GM21528 (cell line): ENCODE measurements around the gene PLEKHM1.
"Not testable (repeated sequence)": the region's sequence is repeated elsewhere in the genome, so short reads cannot be mapped to it uniquely, and the experiment has no call there.

Experiments
- ATAC-seq: cut with Tn5 transposase; IDR thresholded peaks from one replicate; pipeline ENCODE4 v1.9.1; 2021; ENCODE audit warnings: mild to moderate bottlenecking, moderate library complexity; ENCODE audit not compliant: unreplicated experiment, low FRiP score

The PLEKHM1 gene

GRCh38 chr17:45490615-45491433 is at the start of gene PLEKHM1:
PLEKHM1 (minus strand) TSS chr17:45490721; CDS start chr17:45482484, 8,237 bp downstream.
- peak; percentile 91 for ATAC-seq

DNA sequence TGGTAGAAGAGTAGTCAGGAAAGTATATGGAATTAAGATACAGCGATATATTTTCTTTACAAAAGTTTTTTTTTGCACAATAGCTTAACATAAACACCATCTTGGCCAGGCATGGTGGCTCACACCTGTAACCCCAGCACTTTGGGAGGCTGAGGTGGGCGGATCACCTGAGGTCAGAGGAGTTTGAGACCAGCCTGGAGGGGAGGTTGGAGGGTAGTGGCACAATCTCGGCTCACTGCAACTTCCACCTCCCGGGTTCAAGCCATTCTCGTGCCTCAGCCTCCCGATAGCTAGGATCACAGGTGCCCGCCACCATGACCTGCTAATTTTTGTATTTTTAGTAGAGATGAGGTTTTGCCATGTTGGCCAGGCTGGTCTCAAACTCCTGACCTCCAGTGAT is 47.6 kb upstream of the PLEKHM1 start:
- not testable (repeated sequence) for ATAC-seq

DNA sequence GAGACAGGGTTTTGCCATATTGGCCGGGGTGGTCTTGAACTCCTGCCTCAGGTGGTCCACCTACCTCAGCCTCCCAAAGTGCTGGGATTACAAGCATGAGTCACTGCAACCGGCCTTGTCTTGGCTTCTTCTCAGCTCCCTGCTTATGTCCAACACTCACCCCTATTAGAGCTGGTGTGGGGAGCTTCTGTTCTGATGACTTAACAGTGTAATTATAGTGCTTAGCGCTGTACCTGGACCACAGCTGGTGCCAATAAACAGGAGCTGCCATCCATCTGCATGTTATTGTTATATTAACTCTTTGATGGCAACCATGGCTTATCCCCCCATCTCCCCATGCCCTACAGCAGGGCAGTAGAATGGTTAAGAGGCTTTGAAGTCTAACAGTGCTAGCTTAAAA is 15.6 kb upstream of the PLEKHM1 start:
- not testable (repeated sequence) for ATAC-seq

DNA sequence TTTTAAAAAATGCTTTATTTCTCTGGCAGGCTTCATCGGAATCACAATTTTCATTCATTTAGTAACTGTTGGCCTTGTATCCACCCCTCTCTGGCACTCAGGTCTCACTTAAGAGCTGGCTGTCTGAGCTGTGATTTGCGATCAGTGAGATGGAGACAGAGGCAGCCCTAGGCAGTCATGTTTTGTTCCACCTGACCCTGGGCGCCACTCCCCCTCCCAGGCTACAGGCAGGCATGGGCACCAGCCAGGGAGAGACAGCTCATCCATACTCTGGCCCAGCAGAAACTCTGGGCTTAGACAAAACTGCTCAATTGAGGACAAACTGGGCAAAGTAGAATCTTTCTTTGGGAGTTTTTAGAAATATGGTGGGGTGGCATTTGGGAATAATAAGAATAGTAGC is 14.7 kb upstream of the PLEKHM1 start:
- not testable (repeated sequence) for ATAC-seq

DNA sequence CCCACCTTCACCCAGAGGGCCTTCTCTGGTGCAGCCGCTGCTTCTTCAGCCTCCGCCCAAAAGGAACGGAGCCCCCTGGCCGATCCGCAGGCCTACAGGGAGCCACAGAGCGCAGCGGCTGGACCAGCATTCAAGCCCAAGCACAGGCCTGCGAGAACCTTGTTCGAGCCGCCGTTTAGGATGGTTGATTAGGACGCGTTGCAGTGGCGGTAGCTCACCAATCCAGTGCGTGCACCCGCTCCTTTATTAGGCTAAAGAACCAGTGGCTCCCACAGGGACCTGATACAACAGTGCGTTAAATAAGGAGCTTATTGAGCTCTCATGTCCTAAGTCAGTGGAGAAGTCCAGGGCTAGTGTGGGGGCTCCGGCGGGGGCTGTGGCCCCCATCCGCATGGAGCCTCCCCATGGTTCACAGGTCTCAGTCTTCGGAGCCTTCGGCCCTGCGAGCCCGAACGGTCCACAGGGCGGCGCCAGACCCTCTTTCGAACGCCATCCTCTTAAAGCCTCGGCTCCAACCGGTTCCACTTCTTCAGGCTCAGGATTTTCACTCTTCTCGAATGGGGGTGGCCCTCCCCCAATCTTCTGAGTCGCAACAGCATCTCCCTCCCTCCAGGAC is 10.7 kb upstream of the PLEKHM1 start:
- not testable (repeated sequence) for ATAC-seq

GRCh38 chr17:45500478-45500877 is 10.0 kb upstream of the PLEKHM1 start:
- not testable (repeated sequence) for ATAC-seq

- not testable (repeated sequence) for ATAC-seq
These were observed 8.7 kb upstream of the PLEKHM1 start for GRCh38 chr17:45499208-45499607.

DNA sequence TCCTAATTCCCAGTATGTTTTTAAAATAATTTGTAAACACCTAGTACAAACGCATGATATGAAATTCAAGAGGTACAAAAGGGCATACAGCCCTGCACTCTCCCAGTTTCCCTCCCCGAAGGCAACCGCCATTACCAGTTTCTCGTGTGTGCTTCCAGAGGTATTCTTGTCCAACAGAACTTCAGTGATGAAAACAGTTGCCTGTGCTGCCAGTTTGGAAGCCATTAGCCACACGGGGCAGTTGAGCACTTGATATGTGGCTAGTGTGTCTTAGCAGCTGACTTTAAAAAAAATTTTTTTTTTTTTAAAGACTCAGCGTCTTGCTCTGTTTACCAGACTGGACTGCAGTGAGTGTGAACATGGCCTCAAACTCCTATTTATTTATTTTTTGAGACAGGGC is 7.9 kb upstream of the PLEKHM1 start:
- not testable (repeated sequence) for ATAC-seq

DNA sequence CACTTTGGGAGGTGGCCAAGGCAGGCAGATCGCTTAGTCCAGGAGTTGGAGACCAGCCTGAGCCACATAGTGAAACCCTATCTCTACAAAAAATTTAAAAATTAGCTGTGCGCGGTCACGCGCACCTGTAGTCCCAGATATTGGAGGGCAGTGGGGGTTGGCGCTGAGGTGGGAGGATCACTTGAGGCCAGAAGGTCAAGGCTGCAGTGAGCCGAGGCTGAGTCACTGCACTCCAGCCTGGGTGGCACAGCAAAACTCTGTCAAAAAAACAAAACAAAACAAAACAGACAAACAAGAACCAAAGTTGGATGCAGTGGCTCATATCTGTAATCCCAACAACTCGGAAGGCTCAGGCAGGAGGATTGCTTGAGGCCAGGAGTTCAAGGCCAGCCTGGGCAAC is 6.9 kb upstream of the PLEKHM1 start:
- ATAC-seq, result not testable (repeated sequence)

- not testable (repeated sequence) for ATAC-seq
These were observed 6.0 kb upstream of the PLEKHM1 start for GRCh38 chr17:45496507-45496906.

GRCh38 chr17:45494556-45494955 is 4.0 kb upstream of the PLEKHM1 start:
- not testable (repeated sequence) for ATAC-seq

- not testable (repeated sequence) for ATAC-seq
These were observed 1.6 kb upstream of the PLEKHM1 start for GRCh38 chr17:45492156-45492555.

DNA sequence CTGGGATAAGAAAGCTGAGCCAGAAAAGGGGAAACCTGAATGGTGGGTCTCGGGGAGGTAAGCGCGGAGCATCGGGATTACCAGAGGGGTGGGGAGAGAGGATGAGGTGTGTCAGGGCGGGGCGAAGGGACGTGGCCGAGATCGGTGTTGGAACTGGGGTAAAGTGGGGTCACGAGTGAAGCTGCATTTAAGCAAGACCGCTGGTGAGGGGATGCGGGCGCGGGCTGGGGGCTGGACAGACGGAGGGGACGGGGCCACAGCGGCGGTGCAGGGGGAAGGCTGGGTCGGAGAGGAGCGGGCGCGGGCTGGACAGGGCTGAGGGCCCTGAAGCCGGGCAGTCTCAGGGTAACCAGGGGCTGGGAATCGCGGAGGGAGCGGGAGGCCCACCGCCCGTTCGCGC is 323 bp downstream of the PLEKHM1 start:
- not testable (repeated sequence) for ATAC-seq

- ATAC-seq, result not testable (repeated sequence)
These were observed 2.8 kb downstream of the PLEKHM1 start for GRCh38 chr17:45487704-45488103.

- ATAC-seq, result not testable (repeated sequence)
These were observed 6.8 kb downstream of the PLEKHM1 start for GRCh38 chr17:45483591-45484216.

GRCh38 chr17:45483177-45483576 is 7.3 kb downstream of the PLEKHM1 start:
- not testable (repeated sequence) for ATAC-seq

- ATAC-seq, result not testable (repeated sequence)
These were observed 8.2 kb downstream of the PLEKHM1 start for GRCh38 chr17:45482317-45482716.

- not testable (repeated sequence) for ATAC-seq
These were observed 15.1 kb downstream of the PLEKHM1 start for GRCh38 chr17:45475436-45475835.

GRCh38 chr17:45472249-45472648 is 18.3 kb downstream of the PLEKHM1 start:
- not testable (repeated sequence) for ATAC-seq

DNA sequence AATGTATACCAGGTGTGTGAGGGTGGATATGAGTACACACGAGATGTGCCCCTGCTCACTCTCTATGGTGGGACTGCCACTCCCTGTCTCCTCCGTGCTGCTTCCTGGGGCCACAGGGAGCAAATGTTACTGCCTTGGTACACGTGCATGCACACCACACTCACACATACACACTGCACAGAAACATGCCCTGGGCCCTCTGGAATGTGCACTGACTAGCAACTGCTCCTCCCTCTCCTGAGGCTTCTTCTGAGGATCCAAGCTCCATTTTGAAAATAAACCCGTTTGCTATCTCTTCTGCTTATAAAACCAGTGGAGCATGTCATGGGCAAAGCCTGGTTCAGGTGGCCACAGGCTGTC is 21.3 kb downstream of the PLEKHM1 start:
- ATAC-seq, result not testable (repeated sequence)
